BLaER1 treated with 17β-estradiol and CSF1 and Interleukin-3, amounts not matched to agents 10 nM and 100 nM (cell line): ENCODE measurements around the gene THRB.
A peak's percentile ranks its signal among the peaks of the same experiment; 100 is the strongest.

Experiments
- H3K27ac ChIP-seq, 11 experiments: shearing (Covaris generic); formaldehyde crosslinking; 2 replicates each; pipeline ENCODE4 v1.8.1; 2022
- H3K27me3 ChIP-seq, 11 experiments: shearing (Covaris generic); formaldehyde crosslinking; 2 replicates each; pipeline ENCODE4 v1.8.1; 2022
- H3K36me3 ChIP-seq, 11 experiments: shearing (Covaris generic); formaldehyde crosslinking; 2 replicates each; pipeline ENCODE4 v1.8.1; 2022
- H3K4me1 ChIP-seq, 10 experiments: shearing (Covaris generic); formaldehyde crosslinking; 2 replicates each; pipeline ENCODE4 v1.8.1; 2022
- H3K4me2 ChIP-seq, 11 experiments: shearing (Covaris generic); formaldehyde crosslinking; 2 replicates each; pipeline ENCODE4 v1.8.1; 2022
- H3K4me3 ChIP-seq, 10 experiments: shearing (Covaris generic); formaldehyde crosslinking; 2 replicates each; pipeline ENCODE4 v1.8.1; 2022
- H3K9ac ChIP-seq, 11 experiments: shearing (Covaris generic); formaldehyde crosslinking; 2 replicates each; pipeline ENCODE4 v1.8.1; 2022
- H3K9me3 ChIP-seq, 11 experiments: shearing (Covaris generic); formaldehyde crosslinking; replicated peaks in 1 of 11; 2 replicates each; pipeline ENCODE4 v1.8.1; 2022
- H4K20me1 ChIP-seq, 11 experiments: shearing (Covaris generic); formaldehyde crosslinking; 2 replicates each; pipeline ENCODE4 v1.8.1; 2022
- Cebpa-rat ChIP-seq, 11 experiments: shearing (Covaris generic); IDR thresholded peaks; 2 replicates each; pipeline ENCODE4 v1.8.1; 2022

THRB gene

DNA sequence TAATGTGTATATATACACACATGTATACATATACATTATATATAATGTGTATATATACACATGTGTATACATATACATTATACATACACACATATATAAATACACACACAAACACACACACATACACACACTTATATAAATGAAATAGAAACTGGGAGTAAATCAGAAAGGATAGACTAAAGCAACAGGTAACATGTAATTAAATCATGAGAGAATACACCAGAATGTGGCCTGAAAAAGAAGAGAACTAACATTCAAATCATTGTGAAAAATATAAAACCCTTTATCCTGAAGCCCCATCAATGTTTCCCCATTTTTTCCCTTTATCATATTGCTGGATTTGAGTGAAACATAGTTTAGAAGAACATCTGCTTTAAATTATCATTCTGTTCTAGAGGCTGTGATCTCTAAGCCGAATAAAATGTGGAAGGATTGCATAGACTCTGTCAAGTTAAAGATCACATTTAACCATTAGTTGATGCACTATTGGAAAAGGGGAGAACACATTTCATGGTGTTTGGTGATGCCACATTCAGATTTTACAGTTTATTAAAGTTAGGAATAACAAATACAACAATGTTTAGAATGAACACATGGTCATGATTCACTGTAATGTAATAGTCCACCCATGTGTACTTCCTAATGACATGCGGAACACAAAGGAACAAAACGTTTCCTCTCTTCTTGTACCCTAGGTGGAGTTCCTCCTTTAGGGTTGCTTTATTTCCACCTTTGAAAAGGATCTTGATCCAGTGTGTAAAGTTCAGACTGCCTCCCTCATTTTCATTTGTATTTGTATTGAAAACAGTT is 12.5 kb upstream of the THRB start:
- Histone ChIP-seq H3K4me1 (peaks cover 25 to 42% (median 26%) of the 10 kb centered on the region in 10 experiments), H3K4me2 (peak overlapping the region; percentile 4 to 56 (median 29); a peak in 16 of 22 replicates), H3K27me3 (peaks cover 0 to 7% (median 0%) of the 10 kb centered on the region in 11 experiments; a peak in 2 of 22 replicates), H3K9ac (no peak overlapping the region), H4K20me1 (no peaks in the 10 kb centered on the region), H3K4me3 (no peak overlapping the region), H3K9me3 (0 out of 22 replicates have a peak, but pooled peaks cover 0 to 5% (median 0%) of the 10 kb centered on the region in 11 experiments), H3K36me3 (no peaks in the 10 kb centered on the region), H3K27ac (no peak overlapping the region)
- TF ChIP-seq Cebpa-rat (IDR thresholded peaks at IDR 0.05) = no peak

GRCh38 chr3:24505691-24506550 is 11.3 kb upstream of the THRB start:
- Histone ChIP-seq H3K36me3 (no peaks in the 10 kb centered on the region), H3K4me1 (peaks cover 25 to 55% (median 38%) of the 10 kb centered on the region in 10 experiments), H3K9me3 (0 out of 22 replicates have a peak, but pooled peaks cover 0 to 5% (median 0%) of the 10 kb centered on the region in 11 experiments), H3K9ac (no peak overlapping the region), H3K27me3 (peaks cover 0 to 14% (median 0%) of the 10 kb centered on the region in 11 experiments; a peak in 2 of 22 replicates), H3K4me2 (no peak overlapping the region), H4K20me1 (no peaks in the 10 kb centered on the region), H3K27ac (no peak overlapping the region), H3K4me3 (no peak overlapping the region)
- TF ChIP-seq Cebpa-rat (IDR thresholded peaks at IDR 0.05) = no peak

GRCh38 chr3:24504772-24505171 is 10.1 kb upstream of the THRB start:
- Histone ChIP-seq H3K4me2 (0 out of 22 replicates have a peak overlapping the region, but pooled peaks of 1 of the 11 experiments have one; percentile 91), H3K9ac (no peak overlapping the region), H3K27ac (no peak overlapping the region), H3K4me1 (peaks cover 25 to 64% (median 43%) of the 10 kb centered on the region in 10 experiments), H3K36me3 (no peaks in the 10 kb centered on the region), H3K4me3 (no peak overlapping the region), H4K20me1 (no peaks in the 10 kb centered on the region), H3K27me3 (peaks cover 0 to 14% (median 0%) of the 10 kb centered on the region in 11 experiments; a peak in 2 of 22 replicates), H3K9me3 (0 out of 22 replicates have a peak, but pooled peaks cover 0 to 5% (median 0%) of the 10 kb centered on the region in 11 experiments)
- TF ChIP-seq Cebpa-rat (IDR thresholded peaks at IDR 0.05) = no peak

- Histone ChIP-seq H3K4me3 (no peak overlapping the region), H3K9me3 (0 out of 22 replicates have a peak, but pooled peaks cover 0 to 5% (median 0%) of the 10 kb centered on the region in 11 experiments), H3K4me2 (peak overlapping the region; percentile 53 to 91 (median 69); a peak in 20 of 22 replicates), H3K9ac (peak overlapping the region in 2 of 11 experiments; percentile 34 to 42; a peak in 2 of 22 replicates), H4K20me1 (no peaks in the 10 kb centered on the region), H3K27me3 (peaks cover 0 to 14% (median 0%) of the 10 kb centered on the region in 11 experiments; a peak in 2 of 22 replicates), H3K27ac (peak overlapping the region in 9 of 11 experiments; percentile 49 to 74 (median 58); a peak in 13 of 22 replicates), H3K4me1 (peaks cover 25 to 65% (median 43%) of the 10 kb centered on the region in 10 experiments), H3K36me3 (no peaks in the 10 kb centered on the region)
- 0 out of 22 replicates have a peak, but pooled peaks of 1 of the 11 experiments have one; percentile 15 for TF ChIP-seq Cebpa-rat (IDR thresholded peaks at IDR 0.05)
Observed at GRCh38 chr3:24503616-24504113, 9.0 kb upstream of the THRB start.

DNA sequence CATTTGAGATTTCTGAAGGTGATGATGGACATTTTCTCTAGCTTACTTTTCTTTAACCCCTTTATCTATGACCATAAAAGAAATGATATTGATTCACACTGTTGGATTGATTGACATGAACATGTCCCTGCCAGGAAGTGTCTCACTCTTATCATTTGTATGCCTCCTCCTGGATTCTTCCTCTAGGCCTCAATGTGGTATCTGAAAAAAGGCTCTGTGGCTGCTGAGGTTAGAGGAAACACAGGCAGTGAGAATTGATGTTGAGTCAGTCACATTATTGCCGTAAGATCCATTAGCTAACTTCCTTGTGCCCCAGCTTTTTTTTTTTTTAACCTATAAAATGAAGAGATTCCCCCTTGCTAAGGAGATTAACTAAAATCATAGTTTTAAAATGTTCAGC is 8.0 kb upstream of the THRB start:
- Histone ChIP-seq H4K20me1 (no peaks in the 10 kb centered on the region), H3K9me3 (0 out of 22 replicates have a peak, but pooled peaks cover 0 to 5% (median 0%) of the 10 kb centered on the region in 11 experiments), H3K27me3 (peaks cover 0 to 14% (median 0%) of the 10 kb centered on the region in 11 experiments; a peak in 2 of 22 replicates), H3K4me2 (peak overlapping the region; percentile 53 to 91 (median 69)), H3K27ac (peak overlapping the region in 10 of 11 experiments; percentile 49 to 74 (median 60); a peak in 21 of 22 replicates), H3K4me1 (peaks cover 21 to 61% (median 39%) of the 10 kb centered on the region in 10 experiments), H3K4me3 (no peak overlapping the region), H3K9ac (peak overlapping the region in 3 of 11 experiments; percentile 17 to 42 (median 34); a peak in 4 of 22 replicates), H3K36me3 (no peaks in the 10 kb centered on the region)
- TF ChIP-seq Cebpa-rat (IDR thresholded peaks at IDR 0.05) = no peak

DNA sequence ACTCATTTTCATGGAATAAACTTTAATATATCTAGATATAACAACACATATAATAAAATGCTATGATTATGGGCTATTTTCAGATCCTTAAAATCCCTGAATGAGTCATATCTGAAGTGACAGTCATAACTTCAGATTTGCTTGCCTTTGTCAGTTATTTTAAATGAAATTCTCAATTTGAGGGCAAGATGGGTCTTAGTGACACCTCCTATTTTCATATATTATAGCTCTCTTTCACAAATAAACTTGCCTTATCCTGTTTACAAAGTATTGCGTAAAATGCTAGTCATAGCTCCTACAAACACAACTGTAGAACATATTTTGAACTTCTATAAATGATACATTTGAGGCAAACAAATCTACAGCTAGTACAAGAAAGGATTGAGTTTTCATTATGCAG is 6.2 kb upstream of the THRB start:
- Histone ChIP-seq H3K4me2 (peak overlapping the region in 6 of 11 experiments; percentile 18 to 91 (median 70); a peak in 11 of 22 replicates), H3K36me3 (no peaks in the 10 kb centered on the region), H3K4me3 (no peak overlapping the region), H3K27ac (no peak overlapping the region), H4K20me1 (no peaks in the 10 kb centered on the region), H3K9me3 (peaks cover under 1 to 11% (median 7%) of the 10 kb centered on the region in 11 experiments; a peak in 21 of 22 replicates), H3K9ac (no peak overlapping the region), H3K27me3 (peaks cover 0 to 14% (median 0%) of the 10 kb centered on the region in 11 experiments; a peak in 2 of 22 replicates), H3K4me1 (peaks cover 18 to 55% (median 35%) of the 10 kb centered on the region in 10 experiments)
- TF ChIP-seq Cebpa-rat (IDR thresholded peaks at IDR 0.05) = no peak

- Histone ChIP-seq H3K36me3 (no peaks in the 10 kb centered on the region), H3K9me3 (peaks cover 8 to 16% (median 15%) of the 10 kb centered on the region in 11 experiments), H4K20me1 (no peaks in the 10 kb centered on the region), H3K4me1 (peaks cover 18 to 55% (median 35%) of the 10 kb centered on the region in 10 experiments), H3K27me3 (peaks cover 0 to 8% (median 0%) of the 10 kb centered on the region in 11 experiments; a peak in 1 of 22 replicates), H3K27ac (no peak overlapping the region), H3K4me3 (no peak overlapping the region), H3K9ac (no peak overlapping the region), H3K4me2 (no peak overlapping the region; a peak in 1 of 22 replicates)
- TF ChIP-seq Cebpa-rat (IDR thresholded peaks at IDR 0.05) = no peak
Observed at GRCh38 chr3:24499991-24500390, 5.3 kb upstream of the THRB start.

GRCh38 chr3:24498796-24499195 is 4.1 kb upstream of the THRB start:
- no peak overlapping the region for H3K9ac ChIP-seq
- H3K27ac ChIP-seq = no peak overlapping the region
- H3K4me2 ChIP-seq = peak overlapping the region in 3 of 11 experiments; percentile 13 to 49 (median 24); a peak in 4 of 22 replicates
- H4K20me1 ChIP-seq = no peaks in the 10 kb centered on the region
- peaks cover 0 to 7% (median 0%) of the 10 kb centered on the region in 11 experiments; a peak in 1 of 22 replicates for H3K27me3 ChIP-seq
- TF ChIP-seq Cebpa-rat (IDR thresholded peaks at IDR 0.05) = no peak
- H3K9me3 ChIP-seq = peaks cover 20 to 28% (median 27%) of the 10 kb centered on the region in 11 experiments
- H3K4me1 ChIP-seq = peaks cover 15 to 44% (median 31%) of the 10 kb centered on the region in 10 experiments
- H3K4me3 ChIP-seq = no peak overlapping the region
- H3K36me3 ChIP-seq = no peaks in the 10 kb centered on the region
